KBM-7 (cell line): ENCODE measurements around the gene DRGX.

Source experiments
- DNase-seq: peaks from one replicate; pipeline ENCODE4 v3.0.0-alpha.2; 2015
- in situ Hi-C: fragments of 300-500 bp; cut with MboI; formaldehyde crosslinking; loops from 2 replicates; pipeline ENCODE4 v1.14.3; 2020; ENCODE audit warnings: low sequenced_read_pairs, low pct_unique_long_range_greater_than_20kb, mixed read lengths

Gene DRGX

GRCh38 chr10:49409755-49410154 lies 13.9 kb upstream of the DRGX start:
- no peak for DNase-seq
- in situ Hi-C loops, result no loop called here

GRCh38 chr10:49408519-49409306 lies 12.8 kb upstream of the DRGX start:
- DNase-seq, result peak; percentile 52
- in situ Hi-C loops, result no loop called here

- peak; percentile 71 for DNase-seq
- in situ Hi-C loops, result no loop called here
Observed at GRCh38 chr10:49407552-49408137, 11.8 kb upstream of the DRGX start.

DNA sequence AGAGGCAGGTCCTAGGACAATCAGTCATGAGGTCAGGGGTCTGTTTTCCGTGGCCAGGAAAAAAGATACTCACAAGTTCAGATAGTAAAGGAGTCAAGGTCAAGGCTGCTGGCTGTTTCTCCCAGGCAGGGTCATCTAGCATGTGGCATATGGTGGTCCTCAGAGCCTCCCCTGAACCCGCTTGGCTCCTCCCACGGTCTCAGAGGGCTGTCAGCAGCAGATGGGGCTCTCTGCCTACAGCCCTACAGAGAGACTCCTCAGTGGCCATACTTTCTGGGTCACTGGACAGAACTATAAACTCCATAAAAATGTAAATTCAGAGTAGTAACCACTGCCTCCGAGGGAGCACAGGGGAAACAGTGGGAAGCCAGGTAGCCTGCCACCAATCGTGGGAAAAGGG lies 11.3 kb upstream of the DRGX start:
- in situ Hi-C loops, result no loop called here
- no peak for DNase-seq

GRCh38 chr10:49404321-49404878 lies 8.5 kb upstream of the DRGX start:
- in situ Hi-C loops, result no loop called here
- no peak for DNase-seq

GRCh38 chr10:49403363-49403762 lies 7.5 kb upstream of the DRGX start:
- in situ Hi-C loops, result no loop called here
- DNase-seq, result no peak

- DNase-seq, result no peak
- in situ Hi-C loops, result no loop called here
Observed at GRCh38 chr10:49400365-49400764, 4.5 kb upstream of the DRGX start.

- in situ Hi-C loops, result no loop called here
Observed at GRCh38 chr10:49398986-49399385, 3.1 kb upstream of the DRGX start.

GRCh38 chr10:49398000-49398861 lies 2.3 kb upstream of the DRGX start:
- peak; percentile 61 for DNase-seq
- in situ Hi-C loops, result no loop called here

More at GRCh38 chr10:49398986-49399385, 3.1 kb upstream of the DRGX start:
- DNase-seq, result no peak

DNA sequence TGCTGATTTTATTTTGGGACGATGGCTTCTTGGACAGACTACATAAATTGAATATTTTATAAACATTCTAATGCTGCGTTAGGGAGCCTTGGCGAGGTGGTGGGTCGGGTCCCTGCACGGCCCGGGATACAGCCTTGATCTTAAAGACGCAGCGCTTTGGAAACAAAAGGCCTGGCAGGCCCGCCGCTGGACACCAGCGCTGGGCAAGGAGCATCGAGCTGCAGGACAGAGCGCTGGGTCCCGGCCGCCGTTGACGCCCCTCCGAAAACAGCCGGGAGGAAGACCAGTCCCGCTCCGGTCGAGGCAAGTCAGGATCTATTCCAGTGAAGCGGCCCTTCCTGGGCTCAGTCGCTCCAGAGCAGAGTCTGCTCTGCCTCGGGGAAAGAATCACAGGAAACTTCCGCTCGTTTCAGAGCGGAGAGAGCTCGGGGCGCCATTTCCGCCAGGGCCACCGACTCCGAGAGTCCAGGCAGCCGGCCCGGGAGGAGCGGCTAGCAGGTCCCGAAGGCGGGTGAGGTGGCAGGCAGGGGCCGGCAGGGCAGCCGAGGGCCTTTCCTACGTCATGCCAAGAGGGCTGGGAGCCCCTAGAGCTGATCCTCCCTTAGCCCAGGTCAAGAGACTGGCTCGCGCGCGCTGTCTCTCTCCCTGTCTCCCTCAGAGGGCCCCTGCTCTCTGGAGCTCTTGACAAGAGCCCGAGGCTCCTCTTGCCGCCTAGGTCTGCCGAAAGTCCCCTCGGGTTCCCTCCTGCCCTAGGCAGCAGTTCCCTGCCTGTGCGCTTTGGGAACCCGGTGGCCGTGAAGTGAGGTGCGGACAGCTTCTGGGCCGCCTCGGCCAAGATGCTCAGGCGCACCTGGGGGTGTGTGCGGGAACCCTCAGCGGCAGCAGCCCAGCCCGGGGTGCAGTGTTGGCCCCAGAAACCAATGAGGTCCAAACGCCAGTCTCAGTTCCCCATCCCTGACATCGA lies 1.4 kb upstream of the DRGX start:
- no peak for DNase-seq
- in situ Hi-C loops, result no loop called here

- DNase-seq, result no peak
- in situ Hi-C loops, result no loop called here
Observed at GRCh38 chr10:49396666-49396999, 744 bp upstream of the DRGX start.

GRCh38 chr10:49394933-49395740 lies 752 bp downstream of the DRGX start:
- DNase-seq, result no peak
- in situ Hi-C loops, result no loop called here

- in situ Hi-C loops, result no loop called here
Observed at GRCh38 chr10:49393757-49394156, 2.1 kb downstream of the DRGX start.

GRCh38 chr10:49393301-49393700 lies 2.6 kb downstream of the DRGX start:
- DNase-seq, result no peak
- in situ Hi-C loops, result no loop called here

More at GRCh38 chr10:49393757-49394156, 2.1 kb downstream of the DRGX start:
- DNase-seq, result no peak

DNA sequence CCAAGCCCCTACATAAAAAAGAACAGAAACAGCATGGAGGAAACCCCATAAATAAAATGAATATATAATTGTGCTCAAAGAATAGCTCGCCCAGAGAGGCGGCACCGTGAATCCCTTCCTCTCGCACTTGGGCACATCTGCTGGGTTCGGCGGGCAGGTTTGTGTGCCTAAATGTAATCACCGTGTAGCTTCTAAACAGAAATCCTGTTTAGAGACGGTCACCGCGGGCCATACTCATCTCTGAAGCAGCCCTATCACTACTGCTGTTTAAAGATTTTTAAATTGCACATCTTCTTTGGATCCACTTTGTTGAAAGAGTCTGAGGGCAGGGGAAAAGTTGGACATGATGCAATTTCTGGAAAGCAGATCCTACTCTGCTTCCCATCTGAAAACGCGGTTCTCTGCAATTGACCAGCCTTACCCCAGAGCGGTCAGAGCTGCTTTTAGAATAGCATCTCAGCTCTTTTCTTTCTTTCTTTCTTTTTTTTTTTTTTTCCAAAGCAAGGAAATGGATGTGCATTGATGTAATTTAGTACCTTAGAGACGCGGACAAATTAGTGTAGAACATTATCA lies 6.4 kb downstream of the DRGX start:
- DNase-seq, result no peak
- in situ Hi-C loops, result no loop called here

- in situ Hi-C loops, result no loop called here
- no peak for DNase-seq
Observed at GRCh38 chr10:49388161-49388560, 7.7 kb downstream of the DRGX start.

DNA sequence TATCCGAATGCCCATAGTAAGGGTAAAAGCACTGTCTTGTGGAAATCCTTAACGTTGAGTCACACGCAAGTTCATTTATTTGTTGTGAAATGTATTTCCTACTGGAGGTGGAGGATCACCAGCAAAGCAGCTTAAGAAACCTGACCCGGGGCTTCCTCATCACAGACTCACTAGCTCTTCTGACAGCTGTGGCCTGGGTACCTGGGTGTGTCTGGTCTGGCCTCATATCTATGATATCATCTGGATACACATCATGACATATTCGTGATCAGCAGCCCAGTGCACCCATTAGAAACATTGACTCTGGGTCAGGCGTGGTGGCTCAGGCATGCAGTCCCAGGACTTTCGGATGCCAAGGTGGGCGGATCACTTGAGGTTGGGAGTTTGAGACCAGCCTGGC lies 8.8 kb downstream of the DRGX start:
- DNase-seq, result no peak

More for the DNA sequence above, 8.8 kb downstream of the DRGX start:
- in situ Hi-C loops, result no loop called here
